Suprapubic skin (tissue), 3 donors: Measurements from ENCODE around the gene ZNF628.

Experiments used
- POLR2A ChIP-seq, 2 donors: fragments of 450-650 bp; IDR thresholded peaks; one replicate each; pipeline ENCODE4 v1.6.1; 2017; ENCODE audit warnings: antibody characterized with exemption in 2 of 2, mild to moderate bottlenecking in 2 of 2, moderate library complexity in 2 of 2
- TF ChIP-seq, protein P1 (sequence below), 2 donors: fragments of 200-600 bp in 1 of 2; fragments of 450-650 bp in 1 of 2; sonication (generic) in 1 of 2; IDR thresholded peaks; one replicate each; pipeline ENCODE4 v1.5.1; 2016 to 2019; ENCODE audit warnings: antibody characterized with exemption in 2 of 2, mild to moderate bottlenecking in 1 of 2, moderate library complexity in 1 of 2

DNA sequence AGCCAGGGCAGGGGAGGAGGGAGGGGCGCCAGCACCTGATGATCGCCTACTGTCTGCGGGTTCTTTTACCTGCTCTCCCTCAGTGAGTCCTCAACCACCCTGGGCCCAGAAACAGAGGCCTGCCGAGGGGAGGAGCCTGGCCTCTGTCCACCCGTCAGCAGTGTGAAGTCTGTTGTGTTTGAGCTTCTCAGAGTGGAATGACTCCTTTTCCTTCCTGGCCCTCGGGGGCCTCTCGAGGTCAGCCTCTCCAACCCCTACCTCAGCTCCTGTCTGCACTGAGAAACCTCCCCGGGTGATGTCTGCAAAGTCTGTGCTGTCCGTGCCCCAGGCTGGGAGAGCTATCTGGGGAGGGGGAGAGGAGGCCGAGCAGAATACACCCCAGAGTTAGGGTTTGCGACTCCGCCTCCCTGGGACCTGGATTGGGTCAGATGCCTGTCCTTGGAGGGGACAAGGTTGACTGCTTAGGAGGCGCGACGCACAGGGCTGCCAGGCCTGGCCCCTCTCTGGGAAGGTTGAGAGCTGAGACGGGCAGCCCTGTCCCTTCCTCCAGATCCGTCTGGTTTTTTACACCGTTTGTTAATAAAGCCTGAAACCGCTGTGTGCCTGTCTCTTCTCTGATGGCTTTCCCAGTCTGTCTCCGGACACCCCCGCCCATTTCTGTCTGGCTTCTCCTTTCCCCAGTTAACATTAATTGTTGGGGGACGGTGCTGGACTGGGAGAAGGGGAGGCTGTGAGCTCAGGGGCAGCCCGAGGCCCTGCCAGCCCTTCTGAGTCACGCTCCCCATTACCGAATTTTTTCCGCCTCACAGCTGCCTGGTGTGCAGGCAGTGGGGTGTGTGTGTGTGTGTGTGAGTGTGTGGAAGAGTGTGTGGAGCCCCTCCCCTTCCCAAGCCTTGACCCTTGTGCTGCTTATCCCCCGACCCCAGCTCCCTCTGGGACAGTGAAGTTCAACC lies 10.8 kb downstream of the ZNF628 start:
- TF ChIP-seq POLR2A (IDR thresholded peaks at IDR 0.05) = no peak
- TF ChIP-seq, protein P1, sequence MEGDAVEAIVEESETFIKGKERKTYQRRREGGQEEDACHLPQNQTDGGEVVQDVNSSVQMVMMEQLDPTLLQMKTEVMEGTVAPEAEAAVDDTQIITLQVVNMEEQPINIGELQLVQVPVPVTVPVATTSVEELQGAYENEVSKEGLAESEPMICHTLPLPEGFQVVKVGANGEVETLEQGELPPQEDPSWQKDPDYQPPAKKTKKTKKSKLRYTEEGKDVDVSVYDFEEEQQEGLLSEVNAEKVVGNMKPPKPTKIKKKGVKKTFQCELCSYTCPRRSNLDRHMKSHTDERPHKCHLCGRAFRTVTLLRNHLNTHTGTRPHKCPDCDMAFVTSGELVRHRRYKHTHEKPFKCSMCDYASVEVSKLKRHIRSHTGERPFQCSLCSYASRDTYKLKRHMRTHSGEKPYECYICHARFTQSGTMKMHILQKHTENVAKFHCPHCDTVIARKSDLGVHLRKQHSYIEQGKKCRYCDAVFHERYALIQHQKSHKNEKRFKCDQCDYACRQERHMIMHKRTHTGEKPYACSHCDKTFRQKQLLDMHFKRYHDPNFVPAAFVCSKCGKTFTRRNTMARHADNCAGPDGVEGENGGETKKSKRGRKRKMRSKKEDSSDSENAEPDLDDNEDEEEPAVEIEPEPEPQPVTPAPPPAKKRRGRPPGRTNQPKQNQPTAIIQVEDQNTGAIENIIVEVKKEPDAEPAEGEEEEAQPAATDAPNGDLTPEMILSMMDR (IDR thresholded peaks at IDR 0.05) = no peak
